ENCODE results near the gene IFNA2.
A peak's percentile ranks its signal among the peaks of the same experiment; 100 is the strongest.

IFNA2 gene

GRCh38 chr9:21412107-21412506 lies 26.9 kb upstream of the IFNA2 start:
- Histone ChIP-seq H3K79me2 (ENCODE audit: control insufficient read depth, low read length) (no peaks in the 10 kb centered on the region), H3K36me3 (ENCODE audit: control insufficient read depth, low read length) (no peaks in the 10 kb centered on the region), H3K9me2 (replicated peaks; ENCODE audit: control insufficient read depth, low read length) (no peaks in the 10 kb centered on the region), H3K4me1 (ENCODE audit: control insufficient read depth, low read length) (peaks cover 13% of the 10 kb centered on the region), H3K27ac (ENCODE audit: low read depth, low read length) (no peak overlapping the region), H3K9me3 (ENCODE audit: control insufficient read depth, insufficient read depth, low read length) (no peaks in the 10 kb centered on the region), H3K27me3 (ENCODE audit: control insufficient read depth, low read length) (peaks cover 47% of the 10 kb centered on the region), H3K4me3 (ENCODE audit: low read length) (no peak overlapping the region), H3F3A (ENCODE audit: control insufficient read depth, insufficient read depth) (no peaks in the 10 kb centered on the region), H3K4me2 (ENCODE audit: low read length) (peak overlapping the region; percentile 22), H4K20me1 (ENCODE audit: control insufficient read depth, insufficient read depth, low read depth, low read length) (no peaks in the 10 kb centered on the region; the same call in 1 of the 2 replicates)
- no peak for TF ChIP-seq EZH2phosphoT487 (IDR thresholded peaks at IDR 0.05; ENCODE audit: borderline replicate concordance, low read length)
- no peak for TF ChIP-seq CTCF (IDR thresholded peaks at IDR 0.05; ENCODE audit: low read depth, low read length, poor library complexity, severe bottlenecking)

- TF ChIP-seq CTCF (IDR thresholded peaks at IDR 0.05; ENCODE audit: low read depth, low read length, poor library complexity, severe bottlenecking) (no peak), EZH2phosphoT487 (IDR thresholded peaks at IDR 0.05; ENCODE audit: borderline replicate concordance, low read length) (no peak)
- no peaks in the 10 kb centered on the region for H3F3A ChIP-seq (ENCODE audit: control insufficient read depth, insufficient read depth)
- no peaks in the 10 kb centered on the region for H3K79me2 ChIP-seq (ENCODE audit: control insufficient read depth, low read length)
- H3K9me3 ChIP-seq (ENCODE audit: control insufficient read depth, insufficient read depth, low read length) = no peaks in the 10 kb centered on the region
- H3K36me3 ChIP-seq (ENCODE audit: control insufficient read depth, low read length) = no peaks in the 10 kb centered on the region
- no peaks in the 10 kb centered on the region for H3K9me2 ChIP-seq (replicated peaks; ENCODE audit: control insufficient read depth, low read length)
- no peak within 1 kb of the TSS for H3K4me3 ChIP-seq (ENCODE audit: low read length)
- H3K4me2 ChIP-seq (ENCODE audit: low read length) = no peak within 1 kb of the TSS
- peaks cover 13% of the 10 kb centered on the region for H3K4me1 ChIP-seq (ENCODE audit: control insufficient read depth, low read length)
- H3K27ac ChIP-seq (ENCODE audit: low read depth, low read length) = no peak within 1 kb of the TSS
- peaks cover 56% of the 10 kb centered on the region for H3K27me3 ChIP-seq (ENCODE audit: control insufficient read depth, low read length)
- H4K20me1 ChIP-seq (ENCODE audit: control insufficient read depth, insufficient read depth, low read depth, low read length) = no peaks in the 10 kb centered on the region
Measured at GRCh38 chr9:21408817-21409216, 23.6 kb upstream of the IFNA2 start, which contains the start of gene IFNA8. IFNA8 (plus strand) TSS chr9:21409117; CDS start chr9:21409177, 60 bp downstream.

- no peak for TF ChIP-seq CTCF (IDR thresholded peaks at IDR 0.05; ENCODE audit: low read depth, low read length, poor library complexity, severe bottlenecking)
- H4K20me1 ChIP-seq (ENCODE audit: control insufficient read depth, insufficient read depth, low read depth, low read length) = no peaks in the 10 kb centered on the region
- H3K4me2 ChIP-seq (ENCODE audit: low read length) = no peak overlapping the region
Measured at GRCh38 chr9:21404146-21404545, 18.9 kb upstream of the IFNA2 start.

More at GRCh38 chr9:21404146-21404545, 18.9 kb upstream of the IFNA2 start:
- Histone ChIP-seq H3K27me3 (ENCODE audit: control insufficient read depth, low read length) (peaks cover 28% of the 10 kb centered on the region), H3K79me2 (ENCODE audit: control insufficient read depth, low read length) (no peaks in the 10 kb centered on the region), H3K4me1 (ENCODE audit: control insufficient read depth, low read length) (no peaks in the 10 kb centered on the region), H3K27ac (ENCODE audit: low read depth, low read length) (no peak overlapping the region), H3K9me2 (replicated peaks; ENCODE audit: control insufficient read depth, low read length) (no peaks in the 10 kb centered on the region), H3F3A (ENCODE audit: control insufficient read depth, insufficient read depth) (no peaks in the 10 kb centered on the region), H3K9me3 (ENCODE audit: control insufficient read depth, insufficient read depth, low read length) (no peaks in the 10 kb centered on the region), H3K36me3 (ENCODE audit: control insufficient read depth, low read length) (no peaks in the 10 kb centered on the region), H3K4me3 (ENCODE audit: low read length) (no peak overlapping the region)
